ENCODE results near the gene APBA3.
"Not testable (repeated sequence)": the region's sequence is repeated elsewhere in the genome, so short reads cannot be mapped to it uniquely, and the experiment has no call there.

Gene APBA3

DNA sequence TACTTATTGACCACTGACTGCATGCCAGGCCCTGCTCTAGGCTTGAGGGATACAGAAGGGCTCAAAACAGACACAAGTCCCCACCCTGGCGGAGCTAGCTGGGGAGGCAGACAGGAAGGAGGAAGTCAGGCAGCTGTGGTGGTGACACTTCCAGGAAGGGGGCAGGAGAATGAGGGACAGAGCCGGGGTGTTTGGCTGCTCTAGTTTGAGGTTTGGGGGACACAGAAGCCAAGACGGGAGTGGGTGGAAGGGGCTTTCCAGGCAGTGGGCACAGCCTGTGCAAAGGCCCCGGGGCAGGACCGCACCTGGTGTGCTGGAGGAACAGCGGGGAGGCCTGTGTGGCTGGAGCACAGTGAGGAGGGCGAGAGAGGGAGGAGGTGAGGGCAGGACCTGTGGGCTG lies 5.0 kb upstream of the APBA3 start:
- peaks cover 5% of the 10 kb centered on the region for H3K4me1 ChIP-seq (ENCODE audit: control insufficient read depth, insufficient read depth, low read length)
- DNase-seq (ENCODE audit: low read depth), result no peak
- no peaks in the 10 kb centered on the region for H3K9me3 ChIP-seq (ENCODE audit: control insufficient read depth, low read length)
- H3K9ac ChIP-seq (ENCODE audit: low read length), result no peak overlapping the region
- peaks cover 19% of the 10 kb centered on the region for H3K36me3 ChIP-seq (ENCODE audit: control insufficient read depth, insufficient read depth, low read length, severe bottlenecking)
- peaks cover 6% of the 10 kb centered on the region for H3K27me3 ChIP-seq (replicated peaks; ENCODE audit: control insufficient read depth, insufficient read depth, low read length)
- H3K4me3 ChIP-seq (ENCODE audit: low read length), result no peak overlapping the region

DNA sequence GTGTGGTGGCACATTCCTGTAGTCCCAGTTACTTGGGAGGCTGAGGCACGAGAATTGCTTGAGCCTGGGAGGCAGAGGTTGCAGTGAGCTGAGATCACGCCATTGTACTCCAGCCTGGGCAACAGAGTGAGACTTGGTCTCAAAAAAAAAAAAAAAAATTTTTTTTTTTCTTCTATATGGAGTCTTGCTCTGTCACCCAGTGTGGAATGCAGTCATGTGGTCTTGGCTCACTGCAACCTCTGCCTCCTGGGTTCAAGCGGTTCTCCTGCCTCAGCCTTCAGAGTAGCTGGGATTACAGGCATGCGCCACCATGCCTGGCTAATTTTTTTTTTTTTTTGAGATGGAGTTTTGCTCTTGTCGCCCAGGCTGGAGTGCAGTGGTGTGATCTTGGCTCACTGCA lies 4.3 kb upstream of the APBA3 start:
- peaks cover 19% of the 10 kb centered on the region for H3K36me3 ChIP-seq (ENCODE audit: control insufficient read depth, insufficient read depth, low read length, severe bottlenecking)
- H3K9me3 ChIP-seq (ENCODE audit: control insufficient read depth, low read length); H3K4me3 ChIP-seq (ENCODE audit: low read length); H3K4me1 ChIP-seq (ENCODE audit: control insufficient read depth, insufficient read depth, low read length); H3K27me3 ChIP-seq (replicated peaks; ENCODE audit: control insufficient read depth, insufficient read depth, low read length); DNase-seq (ENCODE audit: low read depth); H3K9ac ChIP-seq (ENCODE audit: low read length): not testable (repeated sequence)

DNA sequence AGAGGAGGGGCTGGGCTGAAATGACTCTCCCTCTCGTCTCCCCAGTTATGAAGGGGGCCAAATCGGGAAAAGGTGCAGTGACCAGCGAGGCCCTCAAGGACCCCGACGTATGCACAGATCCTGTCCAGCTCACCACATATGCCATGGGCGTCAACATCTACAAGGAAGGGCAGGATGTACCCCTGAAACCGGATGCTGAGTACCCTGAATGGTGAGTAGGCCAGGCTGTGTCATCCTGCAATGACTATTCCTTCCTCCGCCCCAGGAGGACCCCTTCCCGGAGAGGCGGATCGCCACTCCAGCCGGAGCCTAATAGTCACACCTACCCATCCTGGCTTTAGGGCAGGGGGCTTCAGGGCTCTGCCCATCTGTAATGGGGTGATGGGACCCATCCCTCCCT lies 3.6 kb upstream of the APBA3 start:
- H3K36me3 ChIP-seq (ENCODE audit: control insufficient read depth, insufficient read depth, low read length, severe bottlenecking), result peaks cover 19% of the 10 kb centered on the region
- no peaks in the 10 kb centered on the region for H3K9me3 ChIP-seq (ENCODE audit: control insufficient read depth, low read length)
- no peaks in the 10 kb centered on the region for H3K27me3 ChIP-seq (replicated peaks; ENCODE audit: control insufficient read depth, insufficient read depth, low read length)
- H3K4me1 ChIP-seq (ENCODE audit: control insufficient read depth, insufficient read depth, low read length), result peaks cover 12% of the 10 kb centered on the region
- H3K9ac ChIP-seq (ENCODE audit: low read length), result no peak overlapping the region
- no peak for DNase-seq (ENCODE audit: low read depth)
- H3K4me3 ChIP-seq (ENCODE audit: low read length), result no peak overlapping the region

DNA sequence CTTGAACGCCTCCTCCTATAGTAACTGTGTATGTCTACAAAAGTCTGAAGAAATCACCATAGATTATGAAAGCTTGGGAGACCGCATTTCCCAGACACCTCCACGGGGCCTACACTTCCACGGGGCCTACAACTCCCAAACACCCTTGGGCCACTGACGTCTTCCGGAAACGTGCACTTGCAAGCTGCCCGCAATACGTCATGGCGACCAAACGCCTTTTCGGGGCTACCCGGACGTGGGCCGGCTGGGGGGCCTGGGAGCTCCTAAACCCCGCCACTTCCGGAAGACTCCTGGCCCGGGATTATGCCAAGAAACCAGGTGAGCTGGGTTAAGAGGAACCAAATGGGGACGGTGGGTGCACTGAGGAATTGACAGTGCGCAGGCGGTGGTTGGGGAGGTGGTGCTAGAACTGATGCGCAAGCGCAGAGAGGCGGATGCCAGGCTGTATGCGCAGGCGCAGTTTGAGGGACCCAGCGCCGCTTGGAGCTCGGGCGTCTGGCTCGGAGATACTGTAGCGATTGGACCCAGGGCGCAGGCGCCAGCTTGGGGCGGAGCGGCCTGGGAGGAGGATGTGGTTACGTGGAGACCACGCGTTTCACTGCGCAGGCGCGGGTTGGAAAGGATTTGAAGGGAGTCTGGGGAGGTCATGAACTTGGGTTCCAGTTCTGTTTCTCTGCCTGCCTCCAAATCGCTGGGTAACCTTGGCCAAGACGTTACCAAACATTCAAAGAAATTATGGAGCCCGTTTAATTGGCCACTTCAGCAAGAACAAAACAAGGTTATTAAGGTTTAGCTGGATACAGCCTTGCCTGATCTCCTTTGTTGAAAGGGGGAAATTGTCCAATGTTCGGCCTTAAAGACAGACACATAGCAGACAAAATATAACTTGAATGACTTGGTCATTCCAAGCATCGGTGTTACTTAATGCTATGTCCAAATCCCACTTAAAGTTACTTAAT lies 1.3 kb upstream of the APBA3 start, which contains the start of gene MRPL54:
Gene MRPL54 (plus strand): TSS at position 182 of the 959 bp plus-strand sequence. CDS start 19 bp downstream, at position 201.
- Histone ChIP-seq H3K9ac (ENCODE audit: low read length) (peak within 1 kb of the TSS; percentile 98), H3K36me3 (ENCODE audit: control insufficient read depth, insufficient read depth, low read length, severe bottlenecking) (peaks cover 19% of the 10 kb centered on the region), H3K9me3 (ENCODE audit: control insufficient read depth, low read length) (no peaks in the 10 kb centered on the region), H3K4me1 (ENCODE audit: control insufficient read depth, insufficient read depth, low read length) (peaks cover 16% of the 10 kb centered on the region), H3K27me3 (replicated peaks; ENCODE audit: control insufficient read depth, insufficient read depth, low read length) (no peaks in the 10 kb centered on the region), H3K4me3 (ENCODE audit: low read length) (peak within 1 kb of the TSS; percentile 97)
- peak; percentile 100 for DNase-seq (ENCODE audit: low read depth)

DNA sequence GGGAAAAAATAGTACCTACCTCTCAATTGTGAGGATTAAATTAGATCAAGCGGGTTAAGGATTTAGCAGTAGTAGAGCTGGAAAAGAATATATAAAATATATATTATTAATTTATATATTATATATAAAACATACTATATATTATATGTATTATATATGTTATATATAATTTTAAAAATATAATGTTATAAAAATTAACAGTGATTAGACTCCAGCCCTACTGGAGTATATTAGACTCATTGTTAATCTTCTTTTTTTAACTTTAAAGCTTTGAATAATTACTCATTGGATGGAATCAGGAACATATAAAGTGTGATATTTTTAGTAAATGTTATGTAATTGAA lies 610 bp upstream of the APBA3 start:
- no peaks in the 10 kb centered on the region for H3K9me3 ChIP-seq (ENCODE audit: control insufficient read depth, low read length)
- DNase-seq (ENCODE audit: low read depth), result no peak
- H3K4me3 ChIP-seq (ENCODE audit: low read length), result peak overlapping the region; percentile 85
- H3K4me1 ChIP-seq (ENCODE audit: control insufficient read depth, insufficient read depth, low read length), result peaks cover 16% of the 10 kb centered on the region
- H3K27me3 ChIP-seq (replicated peaks; ENCODE audit: control insufficient read depth, insufficient read depth, low read length), result no peaks in the 10 kb centered on the region
- H3K9ac ChIP-seq (ENCODE audit: low read length), result peak overlapping the region; percentile 92
- peaks cover 13% of the 10 kb centered on the region for H3K36me3 ChIP-seq (ENCODE audit: control insufficient read depth, insufficient read depth, low read length, severe bottlenecking)

DNA sequence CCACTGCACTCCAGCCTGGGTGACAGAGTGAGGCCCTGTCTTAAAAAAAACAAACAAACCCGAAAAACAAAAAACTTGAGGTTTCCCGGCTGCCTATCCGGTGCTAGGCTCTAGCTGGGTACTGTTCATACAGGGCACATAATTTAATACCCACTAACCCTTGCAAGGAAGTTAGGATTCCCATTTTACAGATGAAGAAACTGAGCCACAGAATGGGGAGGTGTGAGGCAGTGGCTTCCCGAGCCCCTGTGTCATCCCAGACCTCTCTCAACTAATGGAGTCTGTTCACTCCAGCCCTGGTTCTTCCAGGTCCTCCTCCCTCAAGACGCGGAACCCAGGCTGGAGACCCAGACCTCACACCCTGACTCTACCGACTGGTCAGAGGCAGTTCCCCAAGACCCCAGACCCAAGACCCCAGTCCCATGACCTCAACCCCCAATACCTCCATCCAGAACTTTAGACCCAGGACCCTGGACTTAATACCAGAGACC lies 576 bp downstream of the APBA3 start:
- peak; percentile 35 for DNase-seq (ENCODE audit: low read depth)
- peak overlapping the region; percentile 98 for H3K9ac ChIP-seq (ENCODE audit: low read length)
- H3K27me3 ChIP-seq (replicated peaks; ENCODE audit: control insufficient read depth, insufficient read depth, low read length), result no peaks in the 10 kb centered on the region
- H3K36me3 ChIP-seq (ENCODE audit: control insufficient read depth, insufficient read depth, low read length, severe bottlenecking), result peaks cover 5% of the 10 kb centered on the region
- H3K4me1 ChIP-seq (ENCODE audit: control insufficient read depth, insufficient read depth, low read length), result peaks cover 16% of the 10 kb centered on the region
- H3K4me3 ChIP-seq (ENCODE audit: low read length), result peak overlapping the region; percentile 97
- no peaks in the 10 kb centered on the region for H3K9me3 ChIP-seq (ENCODE audit: control insufficient read depth, low read length)

DNA sequence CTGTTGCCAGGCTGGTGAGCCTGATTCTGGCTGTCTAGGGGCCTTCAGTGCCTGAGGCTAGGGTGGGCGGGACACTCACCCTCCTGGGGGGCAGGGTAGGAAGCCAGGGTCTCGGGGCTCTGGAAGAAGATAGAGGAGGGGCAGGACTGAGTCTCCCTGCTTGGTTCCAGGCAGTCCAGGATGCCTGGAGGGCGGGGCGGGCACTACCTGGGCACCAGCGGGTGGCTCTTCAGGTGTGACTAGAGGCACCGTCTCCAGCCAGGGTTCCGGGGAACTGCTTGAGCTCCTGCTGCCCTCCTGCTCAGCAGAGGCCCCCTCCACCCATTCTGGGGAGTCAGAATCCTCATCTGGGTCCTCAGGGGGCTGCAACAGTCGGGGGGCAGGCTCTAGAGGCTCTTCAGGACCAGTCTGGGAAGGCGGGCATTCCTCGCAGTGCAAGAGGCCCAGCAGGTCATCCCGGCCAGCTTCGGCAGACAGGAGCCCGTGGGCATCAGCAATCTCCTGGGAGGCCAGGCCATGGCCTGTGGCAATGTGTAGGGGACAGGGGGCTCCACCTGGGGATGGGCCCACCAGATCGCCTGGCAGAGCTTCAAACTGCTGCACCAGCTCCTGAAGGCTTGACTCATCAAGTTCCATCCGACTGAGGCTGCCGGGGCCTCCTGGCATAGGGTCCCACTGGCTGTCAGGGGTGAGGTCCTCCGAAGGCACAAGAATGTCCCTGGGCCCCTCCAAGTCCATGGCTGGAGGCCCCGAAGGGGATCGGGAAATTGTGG lies 1.8 kb downstream of the APBA3 start:
- H3K9me3 ChIP-seq (ENCODE audit: control insufficient read depth, low read length), result no peaks in the 10 kb centered on the region
- no peak for DNase-seq (ENCODE audit: low read depth)

DNA sequence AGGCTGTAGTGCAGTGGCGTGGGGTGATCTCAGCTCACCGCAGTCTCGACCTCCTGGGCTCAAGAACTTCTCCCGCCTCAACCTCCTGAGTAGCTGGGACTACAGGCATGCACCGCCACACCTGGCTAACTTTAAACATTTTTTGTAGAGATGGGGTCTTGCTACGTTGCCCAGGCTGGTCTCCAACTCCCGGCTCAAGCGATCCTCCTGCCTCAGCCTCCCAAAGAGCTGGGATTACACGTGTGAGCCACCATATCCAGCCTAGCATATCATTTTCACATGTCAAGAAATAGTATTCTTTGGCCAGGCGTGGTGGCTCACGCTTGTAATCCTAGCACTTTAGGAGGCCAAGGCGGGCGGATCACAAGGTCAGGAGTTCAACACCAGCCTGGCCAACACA lies 3.2 kb downstream of the APBA3 start:
- H3K4me1 ChIP-seq (ENCODE audit: control insufficient read depth, insufficient read depth, low read length), result peaks cover 14% of the 10 kb centered on the region
- H3K9ac ChIP-seq (ENCODE audit: low read length); H3K36me3 ChIP-seq (ENCODE audit: control insufficient read depth, insufficient read depth, low read length, severe bottlenecking); H3K27me3 ChIP-seq (replicated peaks; ENCODE audit: control insufficient read depth, insufficient read depth, low read length); H3K9me3 ChIP-seq (ENCODE audit: control insufficient read depth, low read length); DNase-seq (ENCODE audit: low read depth); H3K4me3 ChIP-seq (ENCODE audit: low read length): not testable (repeated sequence)

More for the DNA sequence above, 1.8 kb downstream of the APBA3 start:
- Histone ChIP-seq H3K4me3 (ENCODE audit: low read length) (no peak overlapping the region), H3K4me1 (ENCODE audit: control insufficient read depth, insufficient read depth, low read length) (peaks cover 16% of the 10 kb centered on the region), H3K9ac (ENCODE audit: low read length) (no peak overlapping the region), H3K27me3 (replicated peaks; ENCODE audit: control insufficient read depth, insufficient read depth, low read length) (no peaks in the 10 kb centered on the region), H3K36me3 (ENCODE audit: control insufficient read depth, insufficient read depth, low read length, severe bottlenecking) (no peaks in the 10 kb centered on the region)

DNA sequence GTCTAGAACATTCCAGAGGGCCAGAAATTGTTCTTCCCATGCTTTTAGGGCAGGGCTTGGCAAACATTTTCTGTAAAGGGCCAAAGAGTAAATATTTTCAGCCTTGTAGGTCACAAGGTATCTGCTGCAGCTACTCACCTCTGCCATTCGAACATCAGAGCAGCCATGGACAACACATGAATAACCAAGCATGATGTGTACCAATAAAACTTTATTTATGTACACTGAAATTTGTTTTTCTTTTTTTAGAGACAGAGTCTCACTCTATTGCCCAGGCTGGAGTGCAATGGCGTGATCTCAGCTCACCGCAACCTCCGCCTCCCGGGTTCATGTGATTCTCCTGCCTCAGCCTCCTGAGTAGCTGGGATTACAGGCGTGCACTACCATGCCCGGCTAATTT lies 3.8 kb downstream of the APBA3 start:
- H3K4me3 ChIP-seq (ENCODE audit: low read length); DNase-seq (ENCODE audit: low read depth); H3K9me3 ChIP-seq (ENCODE audit: control insufficient read depth, low read length); H3K36me3 ChIP-seq (ENCODE audit: control insufficient read depth, insufficient read depth, low read length, severe bottlenecking); H3K9ac ChIP-seq (ENCODE audit: low read length); H3K27me3 ChIP-seq (replicated peaks; ENCODE audit: control insufficient read depth, insufficient read depth, low read length): not testable (repeated sequence)
- H3K4me1 ChIP-seq (ENCODE audit: control insufficient read depth, insufficient read depth, low read length), result peaks cover 11% of the 10 kb centered on the region

DNA sequence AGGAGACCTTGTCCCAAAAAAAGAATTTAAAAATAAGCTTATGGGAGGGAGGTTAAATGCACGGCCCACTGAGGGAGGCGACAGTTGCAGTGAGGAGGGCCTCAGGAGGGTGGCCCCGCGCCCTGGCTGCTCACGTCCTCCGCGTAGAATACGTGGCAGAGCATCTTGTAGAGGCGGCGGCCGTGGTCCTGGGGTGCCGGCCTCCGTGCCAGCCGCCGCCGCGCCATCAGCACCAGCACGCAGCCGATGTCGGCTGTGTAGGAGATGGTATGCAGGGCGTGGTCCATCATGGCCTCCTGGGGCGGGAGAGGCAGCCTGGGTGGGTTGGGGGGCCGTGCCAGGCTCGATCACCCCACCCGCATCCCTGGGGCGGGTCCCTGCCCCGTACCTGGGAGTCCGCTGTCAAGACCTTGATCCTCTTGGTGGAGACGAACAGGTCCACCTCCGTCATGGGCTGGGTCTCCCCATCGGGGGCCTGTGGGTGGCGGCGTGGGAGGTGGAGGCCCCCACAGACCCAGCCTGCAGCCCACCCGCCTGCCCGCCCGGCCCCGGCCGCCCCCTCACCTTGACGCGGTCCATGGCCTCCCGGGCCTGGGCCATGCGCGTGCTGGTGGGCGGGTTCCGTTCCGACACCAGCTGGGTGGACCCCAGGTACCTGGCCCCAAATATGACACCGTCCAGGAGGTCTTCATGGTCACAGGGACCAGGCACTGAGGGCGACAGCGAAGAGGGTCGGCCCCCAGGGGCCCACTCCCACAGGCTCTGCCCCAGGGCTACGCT lies 7.7 kb downstream of the APBA3 start:
- H3K4me1 ChIP-seq (ENCODE audit: control insufficient read depth, insufficient read depth, low read length), result no peaks in the 10 kb centered on the region
- no peak overlapping the region for H3K4me3 ChIP-seq (ENCODE audit: low read length)
- H3K9ac ChIP-seq (ENCODE audit: low read length), result no peak overlapping the region
- H3K36me3 ChIP-seq (ENCODE audit: control insufficient read depth, insufficient read depth, low read length, severe bottlenecking), result peaks cover 21% of the 10 kb centered on the region
- H3K9me3 ChIP-seq (ENCODE audit: control insufficient read depth, low read length), result no peaks in the 10 kb centered on the region
- no peak for DNase-seq (ENCODE audit: low read depth)
- H3K27me3 ChIP-seq (replicated peaks; ENCODE audit: control insufficient read depth, insufficient read depth, low read length), result no peaks in the 10 kb centered on the region

DNA sequence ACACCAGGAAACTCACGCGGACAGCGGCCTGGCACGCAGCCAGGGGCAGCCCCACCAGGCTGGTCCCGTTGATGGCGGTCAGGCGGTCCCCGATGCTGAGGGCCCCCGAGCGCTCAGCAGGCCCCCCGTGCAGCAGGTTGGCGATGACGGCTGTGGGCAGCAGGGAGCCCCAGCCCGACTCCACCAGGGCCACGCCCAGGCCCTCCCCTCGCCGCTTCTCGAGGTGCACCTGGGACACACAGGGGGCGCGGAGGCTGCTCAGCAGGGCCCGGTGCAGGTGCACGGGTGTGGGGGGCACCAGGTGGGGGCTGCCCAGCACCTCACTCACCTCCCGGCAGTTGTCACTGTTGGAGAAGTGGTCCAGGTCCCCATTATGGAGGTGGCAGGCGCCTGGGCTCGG lies 9.0 kb downstream of the APBA3 start:
- H3K27me3 ChIP-seq (replicated peaks; ENCODE audit: control insufficient read depth, insufficient read depth, low read length), result no peaks in the 10 kb centered on the region
- H3K36me3 ChIP-seq (ENCODE audit: control insufficient read depth, insufficient read depth, low read length, severe bottlenecking), result peaks cover 21% of the 10 kb centered on the region
- no peak overlapping the region for H3K9ac ChIP-seq (ENCODE audit: low read length)
- H3K4me1 ChIP-seq (ENCODE audit: control insufficient read depth, insufficient read depth, low read length), result no peaks in the 10 kb centered on the region
- H3K9me3 ChIP-seq (ENCODE audit: control insufficient read depth, low read length), result no peaks in the 10 kb centered on the region
- no peak overlapping the region for H3K4me3 ChIP-seq (ENCODE audit: low read length)
- no peak for DNase-seq (ENCODE audit: low read depth)

All from adipocyte (in vitro differentiated cells).